ENCODE data around the gene AGPAT1. TPM values are rescaled to one million over a fixed set of nuclear protein-coding genes. Genes with fewer than 3 reads are reported as not detected.
A peak's percentile ranks its signal among the peaks of the same experiment; 100 is the strongest.

Gene AGPAT1
- total RNA-seq, 4 donors from 2014 or later = 17.6 to 34.0 (median 19.1) TPM

DNA sequence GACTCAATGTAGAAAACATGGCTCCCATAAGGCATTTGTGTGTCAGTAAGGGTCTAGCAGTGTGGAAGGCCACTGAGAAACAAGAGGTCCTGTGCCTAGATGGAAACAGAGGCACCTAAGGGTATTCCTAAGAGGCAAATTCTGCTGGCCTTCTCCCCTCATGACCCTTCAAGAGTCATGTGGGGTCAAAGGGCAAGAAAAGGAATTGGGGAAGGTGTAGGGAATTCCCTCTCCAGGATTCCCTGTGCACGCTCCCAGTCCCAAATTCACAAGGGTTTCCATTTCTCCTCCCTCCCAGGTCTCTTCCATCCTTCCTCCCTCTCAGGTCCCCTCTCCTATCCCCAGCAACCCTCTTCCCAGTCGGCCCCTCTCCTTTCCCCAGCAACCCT is 568 bp downstream of the AGPAT1 start:
- TF ChIP-seq, protein P1, sequence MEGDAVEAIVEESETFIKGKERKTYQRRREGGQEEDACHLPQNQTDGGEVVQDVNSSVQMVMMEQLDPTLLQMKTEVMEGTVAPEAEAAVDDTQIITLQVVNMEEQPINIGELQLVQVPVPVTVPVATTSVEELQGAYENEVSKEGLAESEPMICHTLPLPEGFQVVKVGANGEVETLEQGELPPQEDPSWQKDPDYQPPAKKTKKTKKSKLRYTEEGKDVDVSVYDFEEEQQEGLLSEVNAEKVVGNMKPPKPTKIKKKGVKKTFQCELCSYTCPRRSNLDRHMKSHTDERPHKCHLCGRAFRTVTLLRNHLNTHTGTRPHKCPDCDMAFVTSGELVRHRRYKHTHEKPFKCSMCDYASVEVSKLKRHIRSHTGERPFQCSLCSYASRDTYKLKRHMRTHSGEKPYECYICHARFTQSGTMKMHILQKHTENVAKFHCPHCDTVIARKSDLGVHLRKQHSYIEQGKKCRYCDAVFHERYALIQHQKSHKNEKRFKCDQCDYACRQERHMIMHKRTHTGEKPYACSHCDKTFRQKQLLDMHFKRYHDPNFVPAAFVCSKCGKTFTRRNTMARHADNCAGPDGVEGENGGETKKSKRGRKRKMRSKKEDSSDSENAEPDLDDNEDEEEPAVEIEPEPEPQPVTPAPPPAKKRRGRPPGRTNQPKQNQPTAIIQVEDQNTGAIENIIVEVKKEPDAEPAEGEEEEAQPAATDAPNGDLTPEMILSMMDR (IDR thresholded peaks at IDR 0.05) = no peak
- TF ChIP-seq POLR2A (IDR thresholded peaks at IDR 0.05) = no peak
- DNase-seq = no peak
- Histone ChIP-seq H3K9me3 (no peaks in the 10 kb centered on the region), H3K27me3 (no peaks in the 10 kb centered on the region), H3K27ac (peak overlapping the region; percentile 90 to 97 (median 96)), H3K4me1 (peaks cover 27 to 66% (median 38%) of the 10 kb centered on the region in 3 donors), H3K36me3 (peaks cover 0 to 23% (median 6%) of the 10 kb centered on the region in 3 donors), H3K4me3 (peak overlapping the region; percentile 66 to 96 (median 90))
- 6 to 10% methylated on average over 2 of the region's 2 CpGs for WGBS, 2 donors
- intact Hi-C loops (cut with DNase I) = no loop called here

DNA sequence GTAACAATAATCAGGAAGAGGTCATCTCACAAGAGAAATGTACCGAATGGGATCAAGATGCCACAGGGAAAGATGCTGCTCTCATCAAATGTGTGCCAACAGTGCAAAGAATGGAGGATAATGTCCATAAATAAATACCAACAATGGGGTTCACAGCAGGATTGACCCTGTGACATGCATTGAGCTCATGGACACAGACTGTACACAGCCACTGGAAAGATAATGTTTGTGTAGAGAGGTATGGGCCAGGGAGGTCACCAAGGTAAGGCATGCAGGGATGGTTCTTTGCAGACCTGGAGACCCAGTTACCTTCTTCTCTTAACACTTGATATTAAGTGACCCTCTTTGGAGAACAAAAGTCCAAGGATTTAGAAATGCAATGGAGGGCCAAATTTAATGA is 1.5 kb downstream of the AGPAT1 start:
- Histone ChIP-seq H3K4me1 (peaks cover 26 to 57% (median 30%) of the 10 kb centered on the region in 3 donors), H3K36me3 (peaks cover under 1 to 23% (median 13%) of the 10 kb centered on the region in 3 donors), H3K27me3 (no peaks in the 10 kb centered on the region), H3K27ac (no peak overlapping the region), H3K4me3 (no peak overlapping the region), H3K9me3 (no peaks in the 10 kb centered on the region)
- DNase-seq = no peak
- TF ChIP-seq, protein P1 (IDR thresholded peaks at IDR 0.05) = no peak
- no peak for TF ChIP-seq POLR2A (IDR thresholded peaks at IDR 0.05)
- 83 to 94% methylated on average over 1 of the region's 1 CpG for WGBS, 2 donors
- intact Hi-C loops (cut with DNase I) = no loop called here

DNA sequence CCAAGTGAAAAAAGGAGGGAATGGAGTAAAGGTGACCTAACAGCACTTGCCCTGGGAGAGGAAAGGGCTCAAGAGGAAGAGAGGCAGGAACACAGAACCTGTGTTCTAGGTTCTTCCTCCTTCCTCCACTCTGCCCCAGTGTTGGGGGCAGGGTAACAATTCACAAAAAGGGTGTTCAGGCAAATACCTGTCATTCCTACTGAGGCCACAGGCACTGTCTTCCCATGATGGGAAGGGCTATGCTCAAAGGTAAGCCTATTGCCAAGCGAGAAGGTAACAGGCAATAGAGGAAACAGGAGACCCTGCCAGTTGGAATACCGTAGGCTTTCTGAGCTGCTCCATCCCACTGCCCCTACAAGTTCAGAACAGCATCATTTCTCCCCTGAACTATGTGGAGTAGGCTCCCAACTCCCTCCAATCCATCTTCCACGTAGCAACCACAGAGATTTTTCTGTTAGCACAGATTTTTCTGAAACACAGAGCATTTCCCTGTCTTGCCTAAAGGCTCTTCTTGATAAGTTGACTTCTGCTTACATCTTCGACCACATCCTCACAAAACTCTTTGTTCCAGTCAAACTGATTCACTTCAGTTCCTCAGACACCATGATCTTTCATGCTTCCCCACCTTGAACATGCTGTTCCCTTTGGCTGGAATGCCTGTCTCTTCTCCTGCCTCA is 2.7 kb downstream of the AGPAT1 start:
- Histone ChIP-seq H3K36me3 (peaks cover 5 to 35% (median 13%) of the 10 kb centered on the region in 3 donors), H3K4me1 (peaks cover 18 to 48% (median 22%) of the 10 kb centered on the region in 3 donors), H3K9me3 (no peaks in the 10 kb centered on the region), H3K4me3 (no peak overlapping the region), H3K27me3 (no peaks in the 10 kb centered on the region), H3K27ac (peak overlapping the region in 3 of 4 donors; percentile 1 to 12 (median 3))
- TF ChIP-seq, protein P1 (IDR thresholded peaks at IDR 0.05) = no peak
- TF ChIP-seq POLR2A (IDR thresholded peaks at IDR 0.05) = no peak
- intact Hi-C loops (cut with DNase I) = no loop called here
- DNase-seq = no peak
- 66 to 67% methylated on average over 4 of the region's 4 CpGs for WGBS, 2 donors

DNA sequence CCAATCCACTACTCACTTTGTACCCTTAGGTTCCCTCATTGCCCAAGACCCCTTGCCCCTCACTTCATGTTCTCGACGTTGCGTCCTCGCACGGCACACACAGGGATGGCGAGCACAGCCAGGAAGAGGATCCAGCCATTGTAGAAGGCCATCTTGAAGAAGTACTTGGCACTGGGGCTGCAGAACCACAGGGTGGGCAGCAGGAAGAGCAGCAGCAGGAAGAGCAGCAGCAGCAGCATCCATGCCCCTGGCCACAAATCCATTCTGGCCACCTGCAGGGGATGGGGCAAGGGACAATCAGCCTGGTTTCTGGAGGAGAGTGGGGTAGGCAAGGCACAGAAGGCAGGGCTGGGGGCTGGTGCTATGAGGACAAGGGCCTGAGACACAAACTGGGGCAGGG is 4.7 kb downstream of the AGPAT1 start:
- TF ChIP-seq, protein P1 (IDR thresholded peaks at IDR 0.05) = no peak
- TF ChIP-seq POLR2A (IDR thresholded peaks at IDR 0.05) = no peak
- Histone ChIP-seq H3K27ac (no peak overlapping the region), H3K27me3 (no peaks in the 10 kb centered on the region), H3K36me3 (peaks cover 5 to 54% (median 30%) of the 10 kb centered on the region in 3 donors), H3K4me1 (peaks cover 11 to 36% (median 13%) of the 10 kb centered on the region in 3 donors), H3K9me3 (no peaks in the 10 kb centered on the region), H3K4me3 (no peak overlapping the region)
- no peak for DNase-seq
- WGBS, 2 donors = 94% methylated on average over 5 of the region's 6 CpGs; no CpG with 5 or more reads in 1 of the 2 donors
- intact Hi-C loops (cut with DNase I) = no loop called here

DNA sequence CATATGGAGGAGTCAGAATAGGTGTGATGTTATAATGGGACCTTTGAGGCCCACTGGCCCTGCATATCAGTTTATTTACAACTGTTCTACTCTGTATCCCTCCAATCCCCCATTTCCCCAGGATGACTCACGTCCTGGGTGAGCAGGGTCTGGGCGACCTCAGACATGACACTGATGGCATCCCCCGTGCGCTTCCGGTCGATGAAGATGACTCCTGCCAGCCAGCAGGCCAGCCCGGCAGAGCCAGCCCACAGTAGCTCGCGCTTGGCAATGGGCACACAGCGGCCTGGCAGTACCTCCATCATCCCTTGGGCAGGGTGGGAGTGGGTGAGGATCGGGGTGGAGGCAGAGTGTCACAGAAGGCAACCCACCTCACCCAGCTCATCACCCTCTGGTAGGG is 5.6 kb downstream of the AGPAT1 start:
- peaks cover 5 to 30% (median 11%) of the 10 kb centered on the region in 3 donors for H3K4me1 ChIP-seq
- H3K27ac ChIP-seq = no peak overlapping the region
- no peak for TF ChIP-seq POLR2A (IDR thresholded peaks at IDR 0.05)
- intact Hi-C loops (cut with DNase I) = no loop called here
- no peak overlapping the region for H3K4me3 ChIP-seq
- peaks cover 5 to 64% (median 30%) of the 10 kb centered on the region in 3 donors for H3K36me3 ChIP-seq
- no peaks in the 10 kb centered on the region for H3K9me3 ChIP-seq
- DNase-seq = no peak
- WGBS, 2 donors = 87 to 89% methylated on average over 5 to 7 of the region's 11 CpGs
- no peaks in the 10 kb centered on the region for H3K27me3 ChIP-seq

Measured in esophagus squamous epithelium (tissue), 5 donors.